Keratinocyte (primary cell): ENCODE data around the gene NDUFA9. TPM values are rescaled to one million over a fixed set of nuclear protein-coding genes. Genes with fewer than 3 reads are reported as not detected.

Experiments used
- DNase-seq: peaks from one replicate; pipeline ENCODE4 v3.0.0-alpha.2; 2011; ENCODE audit warnings: low read depth, missing footprints, low spot score
- FAIRE-seq: peaks from 2 replicates; lab custom pipeline; 2011; peaks lifted over from hg19 to GRCh38; lab: Jason Lieb, UNC
- H2AFZ ChIP-seq: 2 replicates; pipeline ENCODE4 v1.6.0; 2012; ENCODE audit warnings: low read length, control low read depth, inconsistent platforms; ENCODE audit not compliant: control insufficient read depth
- H3K27ac ChIP-seq: 2 replicates; pipeline ENCODE4 v1.5.1; 2011; ENCODE audit warnings: low read length; ENCODE audit not compliant: control insufficient read depth, insufficient read depth
- H3K27me3 ChIP-seq: 3 replicates; pipeline ENCODE4 v1.6.0; 2011; ENCODE audit warnings: low read length; ENCODE audit not compliant: control insufficient read depth, insufficient read depth; ENCODE audit errors: extremely low read depth
- H3K36me3 ChIP-seq, 2 experiments: 2 replicates in 1 of 2; 3 replicates in 1 of 2; pipeline ENCODE4 v1.5.1; 2011; ENCODE audit warnings: low read length in 2 of 2, mild to moderate bottlenecking in 1 of 2; ENCODE audit not compliant: control insufficient read depth in 2 of 2, insufficient read depth in 2 of 2; ENCODE audit errors: extremely low read depth in 1 of 2
- H3K4me1 ChIP-seq: 3 replicates; pipeline ENCODE4 v1.5.1; 2011; ENCODE audit warnings: low read length; ENCODE audit not compliant: control insufficient read depth, insufficient read depth; ENCODE audit errors: extremely low read depth
- H3K4me2 ChIP-seq: 3 replicates; pipeline ENCODE4 v1.6.0; 2011; ENCODE audit warnings: low read depth, low read length; ENCODE audit not compliant: control insufficient read depth, insufficient read depth; ENCODE audit errors: extremely low read depth
- H3K4me3 ChIP-seq, 3 experiments: fragments of 200-600 bp in 1 of 3; sonication (generic) in 1 of 3; 2 replicates in 2 of 3; 3 replicates in 1 of 3; pipeline ENCODE4 v1.5.1; 2011 to 2016; ENCODE audit warnings: low read length in 3 of 3, mild to moderate bottlenecking in 3 of 3, control low read depth in 2 of 3, inconsistent platforms in 1 of 3, low read depth in 1 of 3, mixed read lengths in 1 of 3, mixed run types in 1 of 3, moderate library complexity in 1 of 3; ENCODE audit not compliant: control insufficient read depth in 2 of 3, insufficient read depth in 2 of 3; ENCODE audit errors: extremely low read depth in 1 of 3
- H3K79me2 ChIP-seq: 2 replicates; pipeline ENCODE4 v1.6.0; 2012; ENCODE audit warnings: low read length; ENCODE audit not compliant: control insufficient read depth, insufficient read depth
- H3K9ac ChIP-seq: 3 replicates; pipeline ENCODE4 v1.6.0; 2011; ENCODE audit warnings: low read length; ENCODE audit not compliant: control insufficient read depth, insufficient read depth; ENCODE audit errors: extremely low read depth
- H3K9me1 ChIP-seq: 3 replicates; pipeline ENCODE4 v1.6.0; 2011; ENCODE audit warnings: low read length; ENCODE audit not compliant: control insufficient read depth, insufficient read depth; ENCODE audit errors: extremely low read depth
- H3K9me3 ChIP-seq: 2 replicates; pipeline ENCODE4 v1.5.1; 2012; ENCODE audit warnings: low read depth, low read length; ENCODE audit not compliant: control insufficient read depth
- H4K20me1 ChIP-seq: 3 replicates; pipeline ENCODE4 v1.6.0; 2011; ENCODE audit warnings: low read length; ENCODE audit not compliant: control insufficient read depth, insufficient read depth; ENCODE audit errors: extremely low read depth
- CTCF ChIP-seq, 3 experiments: IDR thresholded peaks in 1 of 3; conservative IDR thresholded peaks in 1 of 3; optimal IDR thresholded peaks in 1 of 3; 2 replicates in 2 of 3; 3 replicates in 1 of 3; pipeline versions ENCODE3 to v1.5.1; 2011; ENCODE audit warnings: low read length in 3 of 3, mild to moderate bottlenecking in 3 of 3, moderate library complexity in 2 of 3, control low read depth in 1 of 3, inconsistent platforms in 1 of 3; ENCODE audit not compliant: insufficient read depth in 2 of 3; ENCODE audit errors: extremely low read depth in 1 of 3
- EZH2 ChIP-seq: IDR thresholded peaks from one replicate; pipeline ENCODE4 v1.6.1; 2012; ENCODE audit warnings: inconsistent platforms, mild to moderate bottlenecking, low read length, moderate library complexity
- dilution Hi-C: fragments of 300-500 bp; cut with MboI; formaldehyde crosslinking; loops from one replicate; pipeline ENCODE4 v1.7.0; 2020; ENCODE audit warnings: low sequenced_read_pairs; ENCODE audit not compliant: extremely low pct_ligation_motif_present
- polyA plus RNA-seq, 5 experiments: library from polyadenylated mRNA; depleted of rRNA in 3 of 5; stranded (reverse) in 3 of 5; stranded (forward) in 1 of 5; unstranded in 1 of 5; fragments of >200 nt; gene quantifications; 1 replicate in 1 of 5; 2 replicates in 3 of 5; 3 replicates in 1 of 5; pipeline versions ENCODE4 v1.2.1 to v1.2.3, GENCODE V29; 2011 to 2012; ENCODE audit warnings: missing spikeins in 2 of 5, low read depth in 1 of 5, low replicate concordance in 1 of 5

Gene NDUFA9
- polyA plus RNA-seq, 1 donor (not counting 4 experiments of a cell fraction or from before 2014, with no cell fraction given) = 84.6 TPM

GRCh38 chr12:4679711-4680110 lies 30.8 kb downstream of the NDUFA9 start:
- H3K4me3 ChIP-seq = no peak overlapping the region
- TF ChIP-seq EZH2 = no peak
- TF ChIP-seq CTCF (optimal IDR thresholded peaks at IDR 0.05 in 1 of 3, IDR thresholded peaks at IDR 0.05 in 1 of 3, conservative IDR thresholded peaks at IDR 0.05 in 1 of 3; ENCODE audit: extremely low read depth in 1 of 3, insufficient read depth in 2 of 3, low read length in 3 of 3) = no peak
- no peaks in the 10 kb centered on the region for H3K4me1 ChIP-seq
- DNase-seq (no peak), FAIRE-seq (no peak)
- no peak overlapping the region for H2AFZ ChIP-seq
- H3K36me3 ChIP-seq = peaks cover 1 to 4% of the 10 kb centered on the region in 2 experiments
- no peaks in the 10 kb centered on the region for H3K79me2 ChIP-seq
- no peaks in the 10 kb centered on the region for H3K27me3 ChIP-seq
- no peak overlapping the region for H3K27ac ChIP-seq
- H3K9me3 ChIP-seq = no peaks in the 10 kb centered on the region
- no peaks in the 10 kb centered on the region for H4K20me1 ChIP-seq
- no peak overlapping the region for H3K4me2 ChIP-seq
- no peak overlapping the region for H3K9ac ChIP-seq
- no peaks in the 10 kb centered on the region for H3K9me1 ChIP-seq
- dilution Hi-C loops = no loop called here

GRCh38 chr12:4681732-4682131 lies 32.8 kb downstream of the NDUFA9 start:
- no peaks in the 10 kb centered on the region for H3K9me1 ChIP-seq
- no peaks in the 10 kb centered on the region for H3K4me1 ChIP-seq
- dilution Hi-C loops = no loop called here
- peaks cover 7% of the 10 kb centered on the region in 2 experiments for H3K36me3 ChIP-seq
- no peak for FAIRE-seq
- H2AFZ ChIP-seq = no peak overlapping the region
- no peak overlapping the region for H3K9ac ChIP-seq
- H3K4me2 ChIP-seq = no peak overlapping the region
- H3K9me3 ChIP-seq = no peaks in the 10 kb centered on the region
- TF ChIP-seq EZH2 (no peak), CTCF (optimal IDR thresholded peaks at IDR 0.05 in 1 of 3, IDR thresholded peaks at IDR 0.05 in 1 of 3, conservative IDR thresholded peaks at IDR 0.05 in 1 of 3; ENCODE audit: extremely low read depth in 1 of 3, insufficient read depth in 2 of 3, low read length in 3 of 3) (no peak)
- H3K27ac ChIP-seq = no peak overlapping the region
- no peaks in the 10 kb centered on the region for H3K79me2 ChIP-seq
- H3K4me3 ChIP-seq = no peak overlapping the region
- no peaks in the 10 kb centered on the region for H3K27me3 ChIP-seq
- no peaks in the 10 kb centered on the region for H4K20me1 ChIP-seq
- DNase-seq = no peak
